PFSK-1 (cell line): ENCODE measurements around the gene LRRC4C.

Source experiments
- FOXP2 ChIP-seq: optimal IDR thresholded peaks from 2 replicates; pipeline ENCODE3; 2011; ENCODE audit warnings: borderline replicate concordance, control low read depth, inconsistent platforms; ENCODE audit not compliant: insufficient read depth; ENCODE audit errors: extremely low read length, extremely low read depth
- POLR2AphosphoS5 ChIP-seq: IDR thresholded peaks from 2 replicates; pipeline ENCODE4 v1.6.1; 2012; ENCODE audit warnings: low read depth, mild to moderate bottlenecking, control low read depth, low read length, moderate library complexity
- TAF1 ChIP-seq: IDR thresholded peaks from 2 replicates; pipeline ENCODE4 v1.6.1; 2012; ENCODE audit warnings: low read length, control low read depth, borderline replicate concordance; ENCODE audit not compliant: insufficient read depth
- TF ChIP-seq, protein P1 (sequence below), 2 experiments: IDR thresholded peaks; 2 replicates each; pipeline versions ENCODE4 v1.6.1 to v1.8.0; 2011 to 2012; ENCODE audit warnings: low read depth in 2 of 2, low read length in 2 of 2, control low read depth in 1 of 2, inconsistent platforms in 1 of 2, mild to moderate bottlenecking in 1 of 2, moderate library complexity in 1 of 2; ENCODE audit not compliant: insufficient read depth in 1 of 2

DNA sequence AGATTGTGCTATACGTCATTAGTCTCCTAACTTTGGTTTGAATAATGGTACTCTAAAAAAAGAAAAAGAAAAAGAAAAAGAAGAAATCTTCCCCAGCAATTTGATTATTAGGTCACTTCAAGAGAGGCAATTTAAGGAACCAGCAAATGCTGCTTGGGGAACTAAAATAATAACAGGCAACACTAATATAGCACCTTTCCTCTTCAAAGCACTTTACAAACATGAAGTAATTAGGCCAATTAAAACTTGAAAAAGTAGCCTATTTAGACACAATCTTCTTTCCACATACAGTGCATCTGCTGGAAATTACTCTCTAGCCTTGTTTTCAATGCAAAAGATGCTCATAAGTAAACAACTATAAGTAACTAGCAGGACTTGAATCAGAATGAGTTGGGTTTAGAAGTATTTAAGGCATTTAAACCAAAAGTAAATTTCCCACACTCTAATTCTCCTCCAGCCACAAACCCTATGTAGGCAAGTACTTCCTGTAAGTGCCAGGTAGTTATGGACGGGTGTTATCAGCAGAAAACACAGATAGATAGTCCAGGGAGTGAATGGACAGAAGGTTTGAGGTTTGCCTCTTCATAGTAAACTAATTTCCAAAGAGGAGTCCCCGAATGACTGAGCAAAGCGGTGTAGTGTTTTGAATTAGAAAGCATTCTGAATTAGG lies 44.5 kb downstream of the LRRC4C start:
- TF ChIP-seq POLR2AphosphoS5 (no peak), TAF1 (no peak), FOXP2 (no peak)
- TF ChIP-seq, protein P1, sequence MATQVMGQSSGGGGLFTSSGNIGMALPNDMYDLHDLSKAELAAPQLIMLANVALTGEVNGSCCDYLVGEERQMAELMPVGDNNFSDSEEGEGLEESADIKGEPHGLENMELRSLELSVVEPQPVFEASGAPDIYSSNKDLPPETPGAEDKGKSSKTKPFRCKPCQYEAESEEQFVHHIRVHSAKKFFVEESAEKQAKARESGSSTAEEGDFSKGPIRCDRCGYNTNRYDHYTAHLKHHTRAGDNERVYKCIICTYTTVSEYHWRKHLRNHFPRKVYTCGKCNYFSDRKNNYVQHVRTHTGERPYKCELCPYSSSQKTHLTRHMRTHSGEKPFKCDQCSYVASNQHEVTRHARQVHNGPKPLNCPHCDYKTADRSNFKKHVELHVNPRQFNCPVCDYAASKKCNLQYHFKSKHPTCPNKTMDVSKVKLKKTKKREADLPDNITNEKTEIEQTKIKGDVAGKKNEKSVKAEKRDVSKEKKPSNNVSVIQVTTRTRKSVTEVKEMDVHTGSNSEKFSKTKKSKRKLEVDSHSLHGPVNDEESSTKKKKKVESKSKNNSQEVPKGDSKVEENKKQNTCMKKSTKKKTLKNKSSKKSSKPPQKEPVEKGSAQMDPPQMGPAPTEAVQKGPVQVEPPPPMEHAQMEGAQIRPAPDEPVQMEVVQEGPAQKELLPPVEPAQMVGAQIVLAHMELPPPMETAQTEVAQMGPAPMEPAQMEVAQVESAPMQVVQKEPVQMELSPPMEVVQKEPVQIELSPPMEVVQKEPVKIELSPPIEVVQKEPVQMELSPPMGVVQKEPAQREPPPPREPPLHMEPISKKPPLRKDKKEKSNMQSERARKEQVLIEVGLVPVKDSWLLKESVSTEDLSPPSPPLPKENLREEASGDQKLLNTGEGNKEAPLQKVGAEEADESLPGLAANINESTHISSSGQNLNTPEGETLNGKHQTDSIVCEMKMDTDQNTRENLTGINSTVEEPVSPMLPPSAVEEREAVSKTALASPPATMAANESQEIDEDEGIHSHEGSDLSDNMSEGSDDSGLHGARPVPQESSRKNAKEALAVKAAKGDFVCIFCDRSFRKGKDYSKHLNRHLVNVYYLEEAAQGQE (IDR thresholded peaks at IDR 0.05; ENCODE audit: insufficient read depth in 1 of 2, low read depth in 2 of 2, low read length in 2 of 2), result no peak
